Mesenchymal stem cell (in vitro differentiated cells and primary cell): Measurements from ENCODE around the gene CYFIP1.

ENCODE experiments used
- DNase-seq: peaks from one replicate; pipeline ENCODE4 v3.0.0-alpha.2; 2013
- H2AFZ ChIP-seq: one replicate; pipeline ENCODE4 v1.6.1; 2013; ENCODE audit warnings: low read depth, mild to moderate bottlenecking, control low read depth, inconsistent platforms, low read length, moderate library complexity
- H2AK5ac ChIP-seq: 2 replicates; pipeline ENCODE4 v1.6.1; 2013; ENCODE audit warnings: low read length, moderate library complexity, mild to moderate bottlenecking, inconsistent platforms; ENCODE audit not compliant: severe bottlenecking
- H2BK120ac ChIP-seq: one replicate; pipeline ENCODE4 v1.6.1; 2013; ENCODE audit warnings: low read depth, mild to moderate bottlenecking, inconsistent platforms, low read length, moderate library complexity
- H2BK12ac ChIP-seq, 2 experiments: one replicate each; pipeline ENCODE4 v1.6.1; 2013; ENCODE audit warnings: inconsistent platforms in 2 of 2, low read length in 2 of 2, mild to moderate bottlenecking in 2 of 2, moderate library complexity in 2 of 2, control low read depth in 1 of 2
- H2BK15ac ChIP-seq: one replicate; pipeline ENCODE4 v1.6.1; 2013; ENCODE audit warnings: mild to moderate bottlenecking, low read depth, inconsistent platforms; ENCODE audit not compliant: poor library complexity, severe bottlenecking
- H2BK5ac ChIP-seq: 2 replicates; pipeline ENCODE4 v1.6.1; 2013; ENCODE audit warnings: low read depth, mild to moderate bottlenecking, low read length, control low read depth, inconsistent platforms; ENCODE audit not compliant: poor library complexity, severe bottlenecking
- H3K14ac ChIP-seq, 2 experiments: one replicate each; pipeline ENCODE4 v1.6.1; 2013; ENCODE audit warnings: inconsistent platforms in 2 of 2, low read length in 2 of 2, control low read depth in 1 of 2, mild to moderate bottlenecking in 1 of 2, moderate library complexity in 1 of 2
- H3K18ac ChIP-seq, 2 experiments: one replicate each; pipeline ENCODE4 v1.6.1; 2013; ENCODE audit warnings: inconsistent platforms in 2 of 2, low read length in 2 of 2, control low read depth in 1 of 2, low read depth in 1 of 2, mild to moderate bottlenecking in 1 of 2
- H3K23ac ChIP-seq, 2 experiments: one replicate each; pipeline ENCODE4 v1.6.1; 2013; ENCODE audit warnings: inconsistent platforms in 2 of 2, low read length in 2 of 2, mild to moderate bottlenecking in 2 of 2, moderate library complexity in 2 of 2, control low read depth in 1 of 2
- H3K27ac ChIP-seq: 2 replicates; pipeline ENCODE4 v1.5.1; 2013; ENCODE audit warnings: mild to moderate bottlenecking, moderate library complexity, low read length, control low read depth, inconsistent platforms; ENCODE audit not compliant: poor library complexity, severe bottlenecking
- H3K27me3 ChIP-seq, 2 experiments: 2 replicates each; pipeline versions ENCODE4 v1.6.1 to v1.7.0; 2013; ENCODE audit warnings: low read length in 2 of 2, mild to moderate bottlenecking in 2 of 2, moderate library complexity in 2 of 2, control low read depth in 1 of 2, inconsistent platforms in 1 of 2; ENCODE audit not compliant: control insufficient read depth in 1 of 2, insufficient read depth in 1 of 2
- H3K36me3 ChIP-seq, 2 experiments: 2 replicates each; pipeline versions ENCODE4 v1.6.1 to v1.7.0; 2013; ENCODE audit warnings: low read length in 2 of 2, control low read depth in 1 of 2, inconsistent platforms in 1 of 2, low read depth in 1 of 2, mild to moderate bottlenecking in 1 of 2; ENCODE audit not compliant: insufficient read depth in 2 of 2, control insufficient read depth in 1 of 2
- H3K4ac ChIP-seq, 2 experiments: one replicate each; pipeline ENCODE4 v1.6.1; 2013; ENCODE audit warnings: inconsistent platforms in 2 of 2, low read length in 2 of 2, mild to moderate bottlenecking in 2 of 2, moderate library complexity in 2 of 2, control low read depth in 1 of 2, low read depth in 1 of 2
- H3K4me1 ChIP-seq: 2 replicates; pipeline ENCODE4 v1.6.1; 2013; ENCODE audit warnings: low read depth, low read length, control low read depth; ENCODE audit not compliant: control insufficient read depth, insufficient read depth
- H3K4me2 ChIP-seq: 2 replicates; pipeline ENCODE4 v1.6.1; 2013; ENCODE audit warnings: low read length, mild to moderate bottlenecking, inconsistent platforms; ENCODE audit not compliant: poor library complexity, severe bottlenecking
- H3K4me3 ChIP-seq, 2 experiments: 2 replicates each; pipeline versions ENCODE4 v1.5.1 to v1.7.0; 2013; ENCODE audit warnings: low read length in 2 of 2, mild to moderate bottlenecking in 2 of 2, control low read depth in 1 of 2, low read depth in 1 of 2; ENCODE audit not compliant: insufficient read depth in 1 of 2
- H3K79me1 ChIP-seq: replicated peaks from 2 replicates; pipeline ENCODE4 v1.6.1; 2013; ENCODE audit warnings: mild to moderate bottlenecking, control low read depth, low read length, inconsistent platforms; ENCODE audit not compliant: poor library complexity, severe bottlenecking
- H3K9ac ChIP-seq: 2 replicates; pipeline ENCODE4 v1.7.0; 2013; ENCODE audit warnings: mild to moderate bottlenecking, low read length, moderate library complexity
- H3K9me3 ChIP-seq: 2 replicates; pipeline ENCODE4 v1.7.0; 2013; ENCODE audit warnings: mild to moderate bottlenecking, low read length; ENCODE audit not compliant: control insufficient read depth
- H4K8ac ChIP-seq: one replicate; pipeline ENCODE4 v1.6.1; 2013; ENCODE audit warnings: inconsistent platforms, mild to moderate bottlenecking, low read length, moderate library complexity
- H4K91ac ChIP-seq: one replicate; pipeline ENCODE4 v1.6.1; 2013; ENCODE audit warnings: mild to moderate bottlenecking, low read length, inconsistent platforms
- WGBS: methylation state at CpG from one replicate; pipeline ENCODE4 v1.1.7; 2013; ENCODE audit warnings: mixed read lengths; 5-methylcytosine and 5-hydroxymethylcytosine counted together

Gene CYFIP1

DNA sequence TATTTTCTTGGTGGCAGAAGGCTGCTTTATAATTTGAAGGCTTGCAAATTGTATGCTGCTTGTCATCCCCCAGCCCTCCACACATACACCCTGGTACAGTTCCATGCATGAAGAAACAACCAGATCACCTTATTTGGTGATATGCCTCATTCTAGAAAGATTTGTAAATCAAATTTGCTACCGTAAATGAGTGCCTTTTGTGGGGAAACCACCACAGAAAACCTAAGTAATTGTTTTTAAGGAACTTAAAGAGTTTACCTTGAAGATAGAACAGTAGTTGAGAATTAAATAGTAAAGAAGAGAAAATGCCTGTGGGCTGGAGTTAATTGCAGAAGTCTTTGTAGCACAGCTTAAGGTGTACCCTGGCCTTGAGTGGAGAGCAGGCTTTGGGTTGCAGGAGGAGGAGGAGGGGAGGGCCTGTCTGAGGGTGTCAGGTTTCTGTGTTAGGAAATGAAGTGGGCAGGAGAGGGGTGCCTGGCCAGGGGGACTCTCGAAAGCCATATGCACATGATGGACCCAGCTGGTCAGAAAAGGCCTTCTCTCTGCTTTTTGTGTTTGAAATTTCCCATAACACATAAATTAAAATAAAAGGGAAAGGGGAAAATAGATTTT is 134.8 kb downstream of the CYFIP1 start:
- Histone ChIP-seq H3K79me1 (peaks cover 2% of the 10 kb centered on the region), H3K4me2 (no peak overlapping the region), H2BK5ac (no peak overlapping the region), H3K9me3 (no peaks in the 10 kb centered on the region), H3K27ac (peak overlapping the region; percentile 45), H3K14ac (no peak overlapping the region), H3K4me3 (no peak overlapping the region), H3K27me3 (no peaks in the 10 kb centered on the region), H3K18ac (no peak overlapping the region), H2AK5ac (no peak overlapping the region), H3K23ac (no peak overlapping the region), H4K91ac (no peak overlapping the region), H3K4me1 (peaks cover 11% of the 10 kb centered on the region), H3K36me3 (peaks cover 18 to 57% of the 10 kb centered on the region in 2 experiments), H2BK12ac (no peak overlapping the region), H3K4ac (no peak overlapping the region), H2AFZ (no peak overlapping the region), H3K9ac (peak overlapping the region; percentile 19), H2BK120ac (no peak overlapping the region), H2BK15ac (no peak overlapping the region), H4K8ac (no peak overlapping the region)
- no peak for DNase-seq
- 78% methylated on average over 1 of the region's 2 CpGs for WGBS

- H3K23ac ChIP-seq = no peak overlapping the region
- H3K18ac ChIP-seq = no peak overlapping the region
- peaks cover 2% of the 10 kb centered on the region for H3K79me1 ChIP-seq
- no peaks in the 10 kb centered on the region for H3K9me3 ChIP-seq
- no peak for DNase-seq
- WGBS = 90% methylated on average over 18 of the region's 19 CpGs
- no peak overlapping the region for H3K14ac ChIP-seq
- H3K36me3 ChIP-seq = peaks cover 18 to 50% of the 10 kb centered on the region in 2 experiments
- peak overlapping the region; percentile 54 for H2AK5ac ChIP-seq
- H3K4ac ChIP-seq = no peak overlapping the region
- peak overlapping the region; percentile 45 for H3K27ac ChIP-seq
- no peak overlapping the region for H4K8ac ChIP-seq
- H2BK15ac ChIP-seq = no peak overlapping the region
- H3K4me1 ChIP-seq = peaks cover 11% of the 10 kb centered on the region
- peak overlapping the region; percentile 19 for H3K9ac ChIP-seq
- no peak overlapping the region for H2BK5ac ChIP-seq
- no peak overlapping the region for H2BK12ac ChIP-seq
- H4K91ac ChIP-seq = no peak overlapping the region
- H3K27me3 ChIP-seq = no peaks in the 10 kb centered on the region
- H2BK120ac ChIP-seq = no peak overlapping the region
- H2AFZ ChIP-seq = no peak overlapping the region
- H3K4me2 ChIP-seq = no peak overlapping the region
- no peak overlapping the region for H3K4me3 ChIP-seq
Observed at GRCh38 chr15:22844421-22845288, 135.5 kb downstream of the CYFIP1 start.

DNA sequence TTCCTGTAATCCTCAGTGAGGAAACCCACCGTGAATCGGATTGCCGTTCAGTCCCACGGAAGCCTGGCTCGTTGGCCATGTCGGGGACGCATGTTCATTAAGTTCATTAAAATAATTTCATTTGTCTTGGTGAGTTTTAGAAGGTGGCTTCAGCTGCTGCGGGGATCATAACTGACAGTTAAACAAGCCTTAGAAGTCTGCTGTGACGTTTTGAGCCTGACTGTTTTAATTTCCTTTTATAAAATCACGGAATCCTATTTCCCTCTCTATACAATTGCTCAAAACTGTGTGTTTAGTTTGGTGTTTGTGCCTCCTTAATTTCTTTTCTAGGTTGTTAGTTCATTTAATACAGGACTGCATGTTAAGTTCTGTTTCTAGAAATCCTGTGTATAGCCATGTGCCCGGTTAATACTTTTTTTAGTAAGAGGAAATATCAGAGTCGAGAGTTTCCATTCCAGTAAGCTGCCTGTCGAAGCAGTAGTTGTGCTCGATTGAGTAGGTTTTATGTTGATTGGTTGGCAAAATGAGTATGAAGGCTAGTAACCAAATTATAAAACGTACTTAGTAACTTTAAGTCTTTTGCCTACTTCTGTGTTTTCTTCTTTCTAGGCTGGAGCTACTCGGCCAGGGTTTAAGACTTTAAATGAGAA is 141.0 kb downstream of the CYFIP1 start:
- Histone ChIP-seq H3K4me2 (peak overlapping the region; percentile 84), H3K23ac (peak overlapping the region in 1 of 2 experiments; percentile 21), H3K4ac (peak overlapping the region in 1 of 2 experiments; percentile 45), H3K14ac (no peak overlapping the region), H3K4me3 (peak overlapping the region; percentile 94 to 98), H3K9ac (peak overlapping the region; percentile 99), H2AK5ac (no peak overlapping the region), H4K91ac (no peak overlapping the region), H3K27ac (peak overlapping the region; percentile 46), H3K9me3 (no peaks in the 10 kb centered on the region), H3K36me3 (peaks cover 5 to 13% of the 10 kb centered on the region in 2 experiments), H2BK5ac (no peak overlapping the region), H2AFZ (peak overlapping the region; percentile 83), H3K27me3 (no peaks in the 10 kb centered on the region), H3K18ac (peak overlapping the region; percentile 50 to 88), H2BK12ac (no peak overlapping the region), H3K4me1 (peaks cover 4% of the 10 kb centered on the region), H2BK120ac (peak overlapping the region; percentile 37), H4K8ac (no peak overlapping the region), H3K79me1 (no peaks in the 10 kb centered on the region), H2BK15ac (peak overlapping the region; percentile 30)
- 7% methylated on average over 12 of the region's 16 CpGs for WGBS
- DNase-seq = peak; percentile 26
